Parathyroid adenoma (tissue), 2 donors: ENCODE measurements around the gene CCDC50.

Experiments used
- H2AFZ ChIP-seq: fragments of 300-600 bp; sonication (generic); one replicate; pipeline ENCODE4 v1.7.0; 2017; ENCODE audit warnings: antibody characterized with exemption, mild to moderate bottlenecking
- H3K27ac ChIP-seq: fragments of 300-600 bp; sonication (generic); one replicate; pipeline ENCODE4 v1.7.0; 2017
- H3K27me3 ChIP-seq: fragments of 300-600 bp; sonication (generic); one replicate; pipeline ENCODE4 v1.7.0; 2017; ENCODE audit warnings: low read length; ENCODE audit not compliant: control insufficient read depth, insufficient read depth
- H3K36me3 ChIP-seq: fragments of 300-600 bp; sonication (generic); one replicate; pipeline ENCODE4 v1.7.0; 2017; ENCODE audit warnings: low read length; ENCODE audit not compliant: control insufficient read depth, insufficient read depth
- H3K4me1 ChIP-seq: fragments of 300-600 bp; sonication (generic); one replicate; pipeline ENCODE4 v1.7.0; 2017; ENCODE audit warnings: control low read depth
- H3K4me2 ChIP-seq: fragments of 300-600 bp; sonication (generic); one replicate; pipeline ENCODE4 v1.7.0; 2017; ENCODE audit warnings: low read length
- H3K4me3 ChIP-seq: fragments of 300-600 bp; sonication (generic); one replicate; pipeline ENCODE4 v1.7.0; 2017; ENCODE audit warnings: low read depth, low read length
- H3K79me2 ChIP-seq: fragments of 300-600 bp; sonication (generic); one replicate; pipeline ENCODE4 v1.7.0; 2017; ENCODE audit warnings: control low read depth
- H3K9ac ChIP-seq: fragments of 300-600 bp; sonication (generic); one replicate; pipeline ENCODE4 v1.7.0; 2017; ENCODE audit warnings: mild to moderate bottlenecking
- H3K9me3 ChIP-seq: fragments of 300-600 bp; sonication (generic); one replicate; pipeline ENCODE4 v1.7.0; 2017; ENCODE audit warnings: low read length; ENCODE audit not compliant: control insufficient read depth
- CTCF ChIP-seq: fragments of 300-600 bp; sonication (generic); IDR thresholded peaks from one replicate; pipeline ENCODE4 v1.7.0; 2017; ENCODE audit warnings: antibody characterized with exemption, mild to moderate bottlenecking
- donor health status: primary hyperparathyroidism.

The CCDC50 gene

GRCh38 chr3:191417457-191417729 is 88.2 kb downstream of the CCDC50 start:
- no peak overlapping the region for H2AFZ ChIP-seq
- no peaks in the 10 kb centered on the region for H3K36me3 ChIP-seq
- H3K79me2 ChIP-seq, result no peaks in the 10 kb centered on the region
- no peaks in the 10 kb centered on the region for H3K27me3 ChIP-seq
- no peaks in the 10 kb centered on the region for H3K9me3 ChIP-seq
- H3K9ac ChIP-seq, result no peak overlapping the region
- no peak overlapping the region for H3K27ac ChIP-seq
- peak overlapping the region; percentile 5 for H3K4me3 ChIP-seq
- no peak overlapping the region for H3K4me2 ChIP-seq
- TF ChIP-seq CTCF, result no peak
- H3K4me1 ChIP-seq, result no peaks in the 10 kb centered on the region

GRCh38 chr3:191420771-191421170 is 91.6 kb downstream of the CCDC50 start:
- no peaks in the 10 kb centered on the region for H3K9me3 ChIP-seq

GRCh38 chr3:191424881-191425280 is 95.7 kb downstream of the CCDC50 start:
- H2AFZ ChIP-seq, result no peak overlapping the region
- H3K4me3 ChIP-seq, result no peak overlapping the region
- no peaks in the 10 kb centered on the region for H3K36me3 ChIP-seq
- H3K9me3 ChIP-seq, result no peaks in the 10 kb centered on the region
- H3K4me2 ChIP-seq, result no peak overlapping the region
- H3K27ac ChIP-seq, result no peak overlapping the region
- TF ChIP-seq CTCF, result no peak
- no peaks in the 10 kb centered on the region for H3K79me2 ChIP-seq
- H3K27me3 ChIP-seq, result no peaks in the 10 kb centered on the region
- H3K4me1 ChIP-seq, result no peaks in the 10 kb centered on the region
- no peak overlapping the region for H3K9ac ChIP-seq

More at GRCh38 chr3:191420771-191421170, 91.6 kb downstream of the CCDC50 start:
- H2AFZ ChIP-seq, result no peak overlapping the region
- no peaks in the 10 kb centered on the region for H3K79me2 ChIP-seq
- no peak for TF ChIP-seq CTCF
- H3K4me1 ChIP-seq, result no peaks in the 10 kb centered on the region
- H3K4me2 ChIP-seq, result no peak overlapping the region
- H3K27ac ChIP-seq, result no peak overlapping the region
- H3K9ac ChIP-seq, result no peak overlapping the region
- no peaks in the 10 kb centered on the region for H3K27me3 ChIP-seq
- H3K4me3 ChIP-seq, result no peak overlapping the region
- H3K36me3 ChIP-seq, result no peaks in the 10 kb centered on the region

GRCh38 chr3:191425322-191425734 is 96.1 kb downstream of the CCDC50 start:
- no peaks in the 10 kb centered on the region for H3K27me3 ChIP-seq
- H3K9me3 ChIP-seq, result no peaks in the 10 kb centered on the region
- no peak overlapping the region for H3K4me2 ChIP-seq
- no peak overlapping the region for H3K9ac ChIP-seq
- no peak overlapping the region for H3K27ac ChIP-seq
- no peaks in the 10 kb centered on the region for H3K36me3 ChIP-seq
- H2AFZ ChIP-seq, result no peak overlapping the region
- H3K4me1 ChIP-seq, result no peaks in the 10 kb centered on the region
- no peak overlapping the region for H3K4me3 ChIP-seq
- H3K79me2 ChIP-seq, result no peaks in the 10 kb centered on the region
- no peak for TF ChIP-seq CTCF

- no peaks in the 10 kb centered on the region for H3K4me1 ChIP-seq
- H3K79me2 ChIP-seq, result no peaks in the 10 kb centered on the region
- H3K9me3 ChIP-seq, result no peaks in the 10 kb centered on the region
- no peaks in the 10 kb centered on the region for H3K36me3 ChIP-seq
- TF ChIP-seq CTCF, result no peak
- H3K4me3 ChIP-seq, result no peak overlapping the region
- H2AFZ ChIP-seq, result no peak overlapping the region
- no peak overlapping the region for H3K9ac ChIP-seq
- H3K27me3 ChIP-seq, result no peaks in the 10 kb centered on the region
- H3K4me2 ChIP-seq, result no peak overlapping the region
- no peak overlapping the region for H3K27ac ChIP-seq
Observed at GRCh38 chr3:191426311-191426710, 97.1 kb downstream of the CCDC50 start.
